Heart right ventricle (tissue), 16 donors: ENCODE results near the gene CUL4A. TPM values are rescaled to one million over a fixed set of nuclear protein-coding genes. Genes with fewer than 3 reads are reported as not detected.

Source experiments
- ATAC-seq, 8 donors: fragments of 200-7000 bp; cut with Tn5 transposase; one replicate each; pipeline ENCODE4 v1.9.1; 2020; ENCODE audit warnings: mild to moderate bottlenecking in 8 of 8, moderate library complexity in 8 of 8, moderate number of reproducible peaks in 1 of 8
- DNase-seq, 2 donors: peaks; one replicate each; pipeline ENCODE4 v3.0.0-alpha.2; 2020
- H3K27ac ChIP-seq, 10 donors: fragments of 200-600 bp; sonication (generic) in 2 of 10; one replicate each; pipeline versions ENCODE4 v1.5.0 to v1.8.0; 2020 to 2022; ENCODE audit warnings: mild to moderate bottlenecking in 3 of 10
- H3K27me3 ChIP-seq, 7 donors: fragments of 200-600 bp; one replicate each; pipeline ENCODE4 v1.8.0; 2021 to 2022; ENCODE audit warnings: mild to moderate bottlenecking in 2 of 7
- H3K36me3 ChIP-seq, 9 donors: fragments of 200-600 bp; sonication (generic) in 1 of 9; one replicate each; pipeline versions ENCODE4 v1.5.0 to v1.8.0; 2020 to 2022; ENCODE audit warnings: mild to moderate bottlenecking in 2 of 9
- H3K4me1 ChIP-seq, 9 donors: fragments of 200-600 bp; sonication (generic) in 1 of 9; one replicate each; pipeline versions ENCODE4 v1.5.0 to v1.8.0; 2020 to 2022; ENCODE audit warnings: mild to moderate bottlenecking in 4 of 9
- H3K4me3 ChIP-seq, 10 donors: fragments of 200-600 bp; sonication (generic) in 2 of 10; one replicate each; pipeline versions ENCODE4 v1.5.0 to v1.8.0; 2020 to 2022; ENCODE audit warnings: mild to moderate bottlenecking in 7 of 10, moderate library complexity in 2 of 10
- H3K9me3 ChIP-seq, 11 donors: fragments of 200-600 bp in 10 of 11; sonication (generic) in 2 of 11; one replicate each; pipeline versions ENCODE4 v1.5.0 to v1.8.0; 2013 to 2022; ENCODE audit warnings: mild to moderate bottlenecking in 2 of 11, control low read depth in 1 of 11, moderate library complexity in 1 of 11
- WGBS, 2 donors: extraction: QIAGEN DNeasy Blood & Tissue Kit; methylation state at CpG; one replicate each; pipeline ENCODE4 v1.1.7; 2013; ENCODE audit warnings: inconsistent platforms in 1 of 2; 5-methylcytosine and 5-hydroxymethylcytosine counted together
- intact Hi-C, 10 donors: fragments of 100-400 bp; cut with DNase I; formaldehyde crosslinking; loops; one replicate each; pipeline versions ENCODE4 v1.11.1 to v1.14.2; 2022
- polyA plus RNA-seq, 2 donors: library from polyadenylated mRNA; stranded (reverse); fragments of 200-250 nt; gene quantifications; one replicate each; pipeline ENCODE4 v1.2.3, GENCODE V29; 2013
- total RNA-seq, 10 donors: library from RNA; stranded (reverse); fragmentation: NEBNext Ultra II Directional in 3 of 10; extraction: Animal tissue kit (Norgen Biotek cat#: 25700) in 3 of 10; gene quantifications; one replicate each; pipeline versions ENCODE4 v1.2.1 to v1.2.4, GENCODE V29; 2021 to 2023
- TF ChIP-seq, protein P1 (sequence below), 9 donors: fragments of 200-600 bp; sonication (generic) in 2 of 9; IDR thresholded peaks; one replicate each; pipeline versions ENCODE4 v1.5.0 to v1.8.0; 2021 to 2022; ENCODE audit warnings: antibody characterized with exemption in 9 of 9, mild to moderate bottlenecking in 5 of 9, moderate library complexity in 1 of 9
- donor health status: Arrhythmogenic right ventricular cardiomyopathy.
- donor health status: ischemic (EF 13 %, LVEDD 7.1; RV severe dilation, severe dysfunction).
- donor health status: healthy with polysubstance abuse.
- donor health status: DM: no; HTN: yes; CAD: no.
- donor health status: DM: no; HTN: no; CAD: no.
- donor health status: ischemic (EF 25% LVEDD 6.9; RV normal size, moderate dysfunction).
- donor health status: ischemic (EF 25% LVEDD 5.7; RV mildly dilated, moderate dysfunction).
- donor health status: healthy.
- donor health status: DM: yes; HTN: yes; CAD: no.
- donor health status: Ischemic cardiomyopathy.
- donor health status: ischemic (EF 35%, LVEDD 5.7; RV mildly dilated, moderate dysfunction).
- donor health status: nonischemic (EF 11% LVEDD 7.7; RV severe dilation, severe dysfunction).
- donor health status: DM: yes; HTN: yes; CAD: no.
- donor health status: PGD.
- donor health status: ischemic (EF 29% LVEDD 5.4; RV normal size, mild dysfunction).
- donor health status: nonischemic (EF 23%, LVEDD 6.1; RV moderate dilation, normal function).

CUL4A gene
- total and polyA plus RNA-seq, 12 donors, result 35.8 to 141 (median 110) TPM

- intact Hi-C loops, result no loop called here
Observed at GRCh38 chr13:113178896-113179167, 30.6 kb upstream of the CUL4A start.

DNA sequence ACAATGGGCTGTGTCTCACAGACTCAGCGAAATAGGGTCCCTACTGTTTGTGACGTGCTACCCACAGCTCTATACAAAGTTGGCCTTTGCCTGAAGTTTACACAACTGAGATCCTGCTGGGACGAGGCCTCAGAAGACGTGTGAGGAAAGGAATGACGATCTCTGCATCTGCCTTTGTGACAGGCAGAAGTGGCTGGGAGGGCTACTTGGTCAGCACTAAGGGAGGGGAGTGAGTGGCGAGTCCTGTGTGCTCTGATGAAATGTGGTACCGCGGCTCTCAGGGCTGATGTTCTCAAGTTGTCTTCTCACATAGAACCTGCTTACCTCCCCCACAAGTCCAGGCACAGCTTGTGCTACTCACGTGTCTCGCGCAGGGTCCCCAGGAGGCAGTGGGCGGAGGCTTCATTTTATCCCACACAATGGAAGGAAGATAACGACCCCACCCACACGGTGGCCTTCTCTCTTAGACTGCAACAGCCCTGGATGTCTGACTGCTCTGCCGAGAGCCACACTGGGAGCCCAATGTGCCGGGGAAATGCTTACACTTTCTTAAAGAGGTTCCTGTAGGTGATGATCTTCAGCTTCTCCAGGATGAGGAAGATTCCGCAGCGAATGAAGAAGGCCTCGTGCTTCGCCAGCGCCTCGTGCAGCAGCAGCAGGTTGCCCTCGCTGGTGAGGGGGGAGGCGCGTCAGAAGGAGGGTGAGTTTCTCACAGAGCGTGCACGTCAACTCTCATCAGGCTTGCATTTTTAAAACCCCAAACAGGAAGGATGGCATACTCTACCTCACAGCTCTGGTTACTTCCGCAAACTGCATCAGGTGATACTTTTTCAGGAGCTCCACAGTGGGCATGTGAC is 29.8 kb upstream of the CUL4A start:
- Histone ChIP-seq H3K4me1 (peaks cover 0 to 37% (median 21%) of the 10 kb centered on the region in 9 donors), H3K36me3 (peaks cover 0 to 100% (median 69%) of the 10 kb centered on the region in 9 donors), H3K27me3 (no peaks in the 10 kb centered on the region), H3K4me3 (no peak overlapping the region), H3K27ac (peak overlapping the region in 7 of 10 donors; percentile 20 to 55 (median 35)), H3K9me3 (no peaks in the 10 kb centered on the region)
- intact Hi-C loops, result no loop called here
- DNase-seq (peak in 1 of 2 donors; percentile 21), ATAC-seq (peak; percentile 38 to 81 (median 58))
- TF ChIP-seq, protein P1, sequence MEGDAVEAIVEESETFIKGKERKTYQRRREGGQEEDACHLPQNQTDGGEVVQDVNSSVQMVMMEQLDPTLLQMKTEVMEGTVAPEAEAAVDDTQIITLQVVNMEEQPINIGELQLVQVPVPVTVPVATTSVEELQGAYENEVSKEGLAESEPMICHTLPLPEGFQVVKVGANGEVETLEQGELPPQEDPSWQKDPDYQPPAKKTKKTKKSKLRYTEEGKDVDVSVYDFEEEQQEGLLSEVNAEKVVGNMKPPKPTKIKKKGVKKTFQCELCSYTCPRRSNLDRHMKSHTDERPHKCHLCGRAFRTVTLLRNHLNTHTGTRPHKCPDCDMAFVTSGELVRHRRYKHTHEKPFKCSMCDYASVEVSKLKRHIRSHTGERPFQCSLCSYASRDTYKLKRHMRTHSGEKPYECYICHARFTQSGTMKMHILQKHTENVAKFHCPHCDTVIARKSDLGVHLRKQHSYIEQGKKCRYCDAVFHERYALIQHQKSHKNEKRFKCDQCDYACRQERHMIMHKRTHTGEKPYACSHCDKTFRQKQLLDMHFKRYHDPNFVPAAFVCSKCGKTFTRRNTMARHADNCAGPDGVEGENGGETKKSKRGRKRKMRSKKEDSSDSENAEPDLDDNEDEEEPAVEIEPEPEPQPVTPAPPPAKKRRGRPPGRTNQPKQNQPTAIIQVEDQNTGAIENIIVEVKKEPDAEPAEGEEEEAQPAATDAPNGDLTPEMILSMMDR (IDR thresholded peaks at IDR 0.05), result no peak
- WGBS, 2 donors, result 67 to 70% methylated on average over 28 of the region's 28 CpGs

More at GRCh38 chr13:113178896-113179167, 30.6 kb upstream of the CUL4A start:
- DNase-seq (no peak), ATAC-seq (peak in 1 of 8 donors; percentile 8)
- Histone ChIP-seq H3K4me3 (no peak overlapping the region), H3K9me3 (no peaks in the 10 kb centered on the region), H3K4me1 (peaks cover 0 to 33% (median 21%) of the 10 kb centered on the region in 9 donors), H3K27me3 (no peaks in the 10 kb centered on the region), H3K27ac (peak overlapping the region in 5 of 10 donors; percentile 29 to 55 (median 37)), H3K36me3 (peaks cover 0 to 97% (median 69%) of the 10 kb centered on the region in 9 donors)
- TF ChIP-seq, protein P1 (IDR thresholded peaks at IDR 0.05), result no peak
- 41 to 57% methylated on average over 3 of the region's 3 CpGs for WGBS, 2 donors

GRCh38 chr13:113182046-113182445 is 27.4 kb upstream of the CUL4A start:
- intact Hi-C loops, result no loop called here
- no peak overlapping the region for H3K4me3 ChIP-seq
- H3K27ac ChIP-seq, result no peak overlapping the region
- WGBS, 2 donors, result 95 to 96% methylated on average over 4 of the region's 4 CpGs
- TF ChIP-seq, protein P1 (IDR thresholded peaks at IDR 0.05), result no peak
- no peaks in the 10 kb centered on the region for H3K9me3 ChIP-seq
- ATAC-seq, result no peak
- H3K4me1 ChIP-seq, result peaks cover 3 to 43% (median 21%) of the 10 kb centered on the region in 9 donors
- DNase-seq, result no peak
- H3K27me3 ChIP-seq, result no peaks in the 10 kb centered on the region
- peaks cover 0 to 88% (median 48%) of the 10 kb centered on the region in 9 donors for H3K36me3 ChIP-seq

GRCh38 chr13:113183450-113184129 is 25.8 kb upstream of the CUL4A start:
- 88 to 91% methylated on average over 14 of the region's 14 CpGs for WGBS, 2 donors
- DNase-seq, result no peak
- TF ChIP-seq, protein P1 (IDR thresholded peaks at IDR 0.05), result no peak
- intact Hi-C loops, result no loop called here
- H3K9me3 ChIP-seq, result no peaks in the 10 kb centered on the region
- no peak overlapping the region for H3K27ac ChIP-seq
- no peaks in the 10 kb centered on the region for H3K27me3 ChIP-seq
- no peak for ATAC-seq
- H3K4me3 ChIP-seq, result no peak overlapping the region
- peaks cover 0 to 82% (median 34%) of the 10 kb centered on the region in 9 donors for H3K36me3 ChIP-seq
- H3K4me1 ChIP-seq, result peaks cover 5 to 44% (median 20%) of the 10 kb centered on the region in 9 donors
